Activated CD4-positive, alpha-beta T cell treated with anti-CD3 and anti-CD28 coated beads, Interleukin-2, amount 50 U/mL, for 16 hours (primary cell): ENCODE results near the gene KCNG2.
"Not testable (repeated sequence)": the region's sequence is repeated elsewhere in the genome, so short reads cannot be mapped to it uniquely, and the experiment has no call there.

Source experiments
- DNase-seq: peaks from one replicate; pipeline ENCODE4 v3.0.0-alpha.2; 2020

Gene KCNG2

DNA sequence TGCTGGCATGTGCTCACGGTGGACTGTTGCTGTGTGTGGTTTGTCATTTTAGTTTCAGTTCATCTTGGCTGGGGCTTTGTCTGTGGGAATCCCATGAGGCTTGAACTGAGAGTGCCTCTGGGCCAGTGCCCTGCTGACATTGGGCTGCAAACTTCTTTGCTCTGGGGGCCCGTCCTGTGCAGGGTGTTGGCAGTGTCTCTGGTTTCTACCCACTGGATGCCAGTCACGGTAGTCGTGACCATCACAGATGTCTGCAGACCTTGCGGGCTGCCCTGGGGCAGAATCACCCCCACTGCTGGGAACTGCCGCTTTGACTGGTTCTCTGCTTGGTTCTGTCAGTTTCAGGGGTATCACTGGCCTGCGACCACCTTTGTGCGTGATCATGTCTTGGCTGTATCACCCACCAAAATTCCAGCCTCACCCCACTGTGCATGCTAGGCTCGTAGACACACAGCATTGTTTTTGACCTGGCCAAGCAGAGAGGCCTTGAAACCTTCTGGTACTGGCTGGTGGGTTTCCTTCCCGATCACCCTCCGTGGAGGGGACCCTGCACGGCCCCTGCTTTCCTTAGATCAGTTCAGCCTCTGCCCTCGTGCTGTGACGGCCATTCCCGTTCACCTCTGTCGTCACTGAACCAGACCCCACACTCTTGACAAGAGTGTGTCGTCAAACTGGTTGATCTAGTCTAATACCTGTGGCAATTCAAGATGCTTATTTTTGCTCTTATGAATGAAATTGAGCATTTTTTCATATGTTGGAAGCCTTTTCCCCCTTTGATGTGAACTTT, 57.6 kb downstream of the KCNG2 start:
- DNase-seq, result no peak

- DNase-seq, result no peak
Measured at GRCh38 chr18:79856119-79857007, 58.6 kb downstream of the KCNG2 start.

- no peak for DNase-seq
Measured at GRCh38 chr18:79857082-79857671, 59.4 kb downstream of the KCNG2 start.

GRCh38 chr18:79859314-79859713, 61.6 kb downstream of the KCNG2 start:
- DNase-seq, result no peak

DNA sequence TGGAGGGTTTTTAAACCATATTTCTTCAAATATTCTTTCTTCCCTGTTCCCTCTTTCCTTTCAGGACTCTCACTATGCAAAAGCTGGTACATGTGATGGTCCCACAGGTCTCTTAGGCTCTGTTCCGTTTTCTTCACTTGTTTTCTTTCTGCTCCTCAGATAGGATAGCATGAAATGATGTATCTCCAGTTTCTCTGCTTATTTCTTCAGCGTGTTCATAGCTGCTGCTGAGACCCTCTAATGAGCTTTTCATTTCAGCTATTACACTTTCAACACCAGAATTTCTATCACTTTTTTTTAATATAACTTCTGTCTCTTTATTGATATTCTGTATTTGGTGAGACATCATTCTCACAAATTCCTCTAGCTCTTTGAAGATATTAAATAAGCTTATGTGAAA, 63.9 kb downstream of the KCNG2 start:
- no peak for DNase-seq

DNA sequence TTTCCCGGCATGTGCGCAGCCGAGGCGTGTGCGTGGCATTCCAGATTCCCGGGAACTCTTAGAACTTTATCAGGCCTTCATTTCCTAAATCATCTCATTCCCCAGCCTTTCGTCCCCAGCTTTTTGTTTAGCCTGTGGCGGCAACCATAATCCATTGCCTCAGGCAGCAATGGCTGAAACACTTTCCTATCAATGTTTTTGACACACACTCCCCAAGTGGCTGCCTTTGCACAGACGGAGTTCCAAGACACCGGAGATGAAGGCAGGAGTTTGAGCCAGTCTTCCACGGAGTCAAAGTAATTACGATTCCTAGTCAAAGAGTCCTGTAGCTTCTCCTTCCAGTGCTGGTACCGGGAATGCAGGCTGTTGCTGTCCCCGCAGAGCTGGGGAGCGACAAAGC, 64.8 kb downstream of the KCNG2 start:
- no peak for DNase-seq

DNA sequence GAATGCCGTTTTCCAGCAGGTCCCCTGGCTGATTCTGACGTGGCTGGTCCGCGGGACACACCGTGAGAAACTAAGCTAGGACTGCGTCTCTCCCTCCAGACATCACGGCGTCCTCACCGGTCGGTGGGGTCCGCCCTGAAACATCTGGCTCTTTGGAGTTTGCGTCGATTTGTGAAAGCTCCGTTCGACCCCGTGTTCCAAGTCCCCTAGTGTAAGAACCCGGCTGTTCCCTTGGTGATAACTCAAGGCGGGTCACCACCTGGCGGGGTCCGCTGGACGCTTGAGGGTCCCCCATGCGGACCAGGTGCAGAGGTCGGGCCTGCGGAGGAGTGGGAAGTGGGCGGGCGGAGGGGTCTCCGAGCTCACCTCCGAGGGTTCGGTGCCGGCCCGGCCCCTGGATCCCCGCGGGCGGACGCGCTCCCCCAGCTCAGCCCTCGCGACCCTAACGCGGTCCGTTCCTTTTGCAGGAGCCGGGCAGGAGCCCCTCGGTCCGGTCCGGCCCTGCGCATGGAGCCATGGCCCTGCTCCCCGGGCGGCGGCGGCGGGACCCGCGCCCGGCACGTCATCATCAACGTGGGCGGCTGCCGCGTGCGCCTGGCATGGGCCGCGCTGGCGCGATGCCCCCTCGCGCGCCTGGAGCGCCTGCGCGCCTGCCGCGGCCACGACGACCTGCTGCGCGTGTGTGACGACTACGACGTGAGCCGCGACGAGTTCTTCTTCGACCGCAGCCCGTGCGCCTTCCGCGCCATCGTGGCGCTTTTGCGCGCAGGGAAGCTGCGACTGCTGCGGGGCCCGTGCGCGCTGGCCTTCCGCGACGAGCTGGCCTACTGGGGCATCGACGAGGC, 65.6 kb downstream of the KCNG2 start:
- no peak for DNase-seq

GRCh38 chr18:79864006-79864725, 66.4 kb downstream of the KCNG2 start:
- DNase-seq, result no peak

DNA sequence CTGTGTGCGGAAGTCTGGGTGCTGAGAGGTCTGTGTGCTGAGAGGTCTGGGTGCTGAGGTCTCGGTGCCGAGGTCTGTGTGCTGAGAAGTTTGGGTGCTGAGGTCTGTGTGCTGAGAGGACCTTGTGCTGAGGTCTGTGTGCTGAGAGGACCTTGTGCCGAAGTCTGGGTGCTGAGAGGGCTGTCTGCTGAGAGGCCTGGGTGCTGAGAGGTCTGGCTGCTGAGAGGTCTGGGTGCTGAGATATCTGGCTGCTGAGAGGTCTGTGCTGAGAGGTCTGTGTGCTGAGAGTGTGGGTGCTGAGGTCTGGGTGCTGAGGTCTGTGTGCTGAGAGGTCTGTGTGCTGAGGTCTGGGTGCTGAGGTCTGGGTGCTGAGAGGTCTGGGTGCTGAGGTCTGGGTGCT, 67.2 kb downstream of the KCNG2 start:
- DNase-seq, result not testable (repeated sequence)

DNA sequence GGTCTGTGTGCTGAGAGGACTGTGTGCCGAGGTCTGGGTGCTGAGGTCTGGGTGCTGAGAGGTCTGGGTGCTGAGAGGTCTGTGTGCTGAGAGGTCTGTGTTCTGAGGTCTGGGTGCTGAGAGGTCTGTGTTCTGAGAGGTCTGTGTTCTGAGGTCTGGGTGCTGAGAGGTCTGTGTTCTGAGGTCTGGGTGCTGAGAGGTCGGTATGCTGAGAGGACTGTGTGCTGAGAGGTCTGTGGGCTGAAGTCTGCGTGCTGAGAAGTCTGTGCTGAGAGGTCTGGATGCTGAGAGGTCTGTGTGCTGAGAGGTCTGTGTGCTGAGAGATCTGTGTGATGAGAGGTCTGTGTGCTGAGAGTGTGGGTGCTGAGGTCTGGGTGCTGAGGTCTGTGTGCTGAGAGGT, 68.2 kb downstream of the KCNG2 start:
- not testable (repeated sequence) for DNase-seq

DNA sequence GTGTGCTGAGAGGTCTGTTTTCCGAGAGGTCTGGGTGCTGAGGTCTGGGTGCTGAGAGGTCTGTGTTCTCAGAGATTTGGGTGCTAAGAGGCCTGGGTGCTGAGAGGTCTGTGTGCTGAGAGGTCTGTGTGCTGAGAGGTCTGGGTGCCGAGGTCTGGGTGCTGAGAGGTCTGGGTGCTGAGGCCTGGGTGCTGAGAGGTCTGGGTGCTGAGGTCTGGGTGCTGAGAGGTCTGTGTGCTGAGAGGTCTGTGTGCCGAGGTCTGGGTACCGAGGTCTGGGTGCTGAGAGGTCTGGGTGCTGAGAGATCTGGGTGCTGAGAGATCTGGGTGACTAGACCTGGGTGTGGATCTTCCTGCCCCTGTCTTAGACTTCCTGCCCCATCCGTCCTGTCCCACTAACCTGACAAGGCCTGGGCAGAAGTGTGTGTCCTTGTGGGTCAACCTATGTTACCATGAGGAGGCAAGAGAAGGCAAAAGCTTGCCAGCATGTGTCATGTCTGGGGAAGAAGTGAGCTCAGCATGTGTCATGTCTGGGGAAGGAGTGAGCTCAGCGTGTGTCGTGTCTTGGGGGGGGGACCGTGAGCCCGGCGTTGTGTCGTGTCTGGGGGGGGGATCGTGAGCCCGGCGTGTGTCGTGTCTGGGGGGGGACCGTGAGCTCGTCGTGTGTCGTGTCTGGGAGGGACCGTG, 69.3 kb downstream of the KCNG2 start:
- no peak for DNase-seq

- DNase-seq, result no peak
Measured at GRCh38 chr18:79867666-79868065, 69.9 kb downstream of the KCNG2 start.

DNA sequence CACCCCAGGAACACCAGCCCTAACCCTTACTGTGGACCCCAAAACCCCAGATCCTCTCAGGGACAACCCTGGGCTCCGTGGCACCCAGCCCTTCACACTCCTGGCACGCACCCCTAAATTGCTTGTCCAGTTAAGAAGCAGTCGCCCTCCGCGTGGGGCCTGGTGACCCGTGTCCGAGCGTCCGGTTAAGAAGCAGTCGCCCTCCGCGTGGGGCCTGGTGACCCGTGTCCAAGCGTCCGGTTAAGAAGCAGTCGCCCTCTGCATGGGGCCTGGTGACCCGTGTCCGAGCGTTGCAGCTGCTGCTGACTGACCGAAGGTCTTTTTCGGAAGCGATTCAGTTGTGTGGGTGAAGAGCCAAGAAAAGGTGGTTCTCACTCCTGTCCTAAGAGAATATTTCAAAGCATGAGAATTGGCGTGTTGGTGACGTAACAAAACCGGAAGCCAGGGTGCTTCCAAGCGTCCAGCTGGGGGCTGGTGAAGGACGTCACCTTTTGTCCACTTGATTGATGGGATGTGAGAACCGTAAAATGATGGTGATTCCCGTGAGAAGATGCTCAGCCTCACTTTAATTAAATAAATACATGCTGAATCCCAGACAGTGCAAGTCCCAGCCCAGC, 70.5 kb downstream of the KCNG2 start:
- no peak for DNase-seq

DNA sequence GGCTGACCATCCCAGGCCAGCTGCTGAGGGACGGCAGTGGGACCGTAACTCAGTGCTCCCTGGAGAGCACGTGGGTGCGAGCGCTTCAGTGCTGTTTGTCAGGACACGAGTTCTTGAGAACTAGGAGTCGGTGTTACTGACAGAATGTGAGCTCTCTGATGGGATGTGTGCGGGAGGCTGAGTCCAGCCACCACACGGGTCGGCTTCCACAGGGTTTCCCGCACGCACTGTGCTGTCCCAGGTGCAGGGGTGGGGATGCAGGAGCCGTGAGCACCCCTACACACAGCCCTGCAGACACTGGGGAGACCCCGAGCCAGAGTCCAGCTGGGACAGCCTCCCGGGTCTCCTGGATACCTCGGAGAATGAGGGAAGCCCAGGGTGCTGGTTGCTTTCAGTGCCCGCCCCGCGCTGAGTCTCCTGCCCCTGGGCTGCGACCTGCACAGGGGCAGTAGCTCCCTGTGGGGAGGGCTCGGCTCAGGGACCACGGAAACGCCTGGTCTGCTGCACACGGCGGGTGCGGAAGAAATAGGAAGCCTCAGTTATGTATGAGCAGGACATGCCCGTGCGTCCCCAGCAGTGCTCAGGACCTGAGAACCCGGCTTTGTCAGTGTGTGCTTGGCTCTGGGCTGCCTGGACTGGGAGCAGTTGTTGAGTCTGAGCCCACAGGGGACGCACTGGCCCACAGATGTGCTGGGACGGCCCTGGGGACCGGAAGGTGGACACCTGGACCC, 71.2 kb downstream of the KCNG2 start:
- no peak for DNase-seq

- no peak for DNase-seq
Measured at GRCh38 chr18:79869591-79870300, 72.0 kb downstream of the KCNG2 start.

DNA sequence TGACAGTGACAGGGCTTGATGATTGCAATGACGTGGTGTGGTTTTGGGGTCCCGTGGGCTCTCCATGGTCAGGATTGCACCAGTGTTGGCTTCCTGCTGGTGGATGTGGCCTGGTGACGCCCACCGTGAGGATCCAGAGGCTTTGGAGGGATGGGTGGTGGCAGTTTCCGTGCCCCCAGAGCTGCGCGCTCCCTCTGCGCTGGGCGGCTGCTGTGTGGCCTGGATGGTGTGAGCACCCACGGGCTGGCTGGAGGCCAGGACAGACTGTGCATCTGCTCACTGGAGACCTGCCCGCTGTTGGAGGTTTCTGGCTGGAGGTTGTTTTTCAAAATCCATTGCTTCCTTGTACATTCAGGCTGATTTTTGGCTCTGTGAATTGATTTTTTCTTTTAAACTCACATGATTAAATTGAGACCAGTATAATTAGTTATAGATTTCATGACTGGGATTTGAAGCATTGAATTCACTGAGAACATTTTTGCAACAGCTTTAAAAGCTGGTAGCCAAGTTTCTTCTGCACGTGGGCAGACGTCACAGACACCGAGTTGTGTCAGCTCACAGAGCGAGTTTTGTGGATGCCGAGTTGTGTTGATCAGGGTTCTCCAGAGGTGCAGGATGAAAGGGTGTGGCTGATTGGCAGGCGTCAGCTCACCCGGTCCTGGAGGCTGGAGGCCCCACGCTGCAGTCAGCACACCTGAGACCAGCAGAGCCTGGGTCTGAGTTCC, 72.7 kb downstream of the KCNG2 start:
- no peak for DNase-seq

GRCh38 chr18:79871026-79871390, 73.3 kb downstream of the KCNG2 start:
- DNase-seq, result no peak

GRCh38 chr18:79871481-79872091, 73.8 kb downstream of the KCNG2 start:
- DNase-seq, result no peak
